ENCODE results near the gene GSG1L2.
A peak's percentile ranks its signal among the peaks of the same experiment; 100 is the strongest.

GSG1L2 gene

DNA sequence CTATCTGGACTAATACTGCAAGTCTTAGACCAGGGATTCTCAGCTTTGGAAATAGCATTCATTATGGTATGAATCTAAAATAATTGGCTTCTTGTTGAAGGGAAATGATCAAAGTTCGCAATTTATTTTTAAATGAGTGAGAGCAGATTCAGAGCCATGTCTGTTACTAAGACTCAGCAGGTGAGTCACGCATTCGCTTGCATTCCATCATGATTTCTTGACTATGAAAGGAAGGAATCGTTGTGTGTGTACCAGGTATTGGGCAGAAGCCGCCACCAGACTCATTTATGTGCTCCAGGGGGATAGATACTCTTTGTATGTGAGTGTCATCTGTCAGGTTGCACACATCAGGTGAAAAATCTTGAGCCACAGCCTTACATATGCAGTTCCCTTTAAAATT, 10.8 kb downstream of the GSG1L2 start:
- Mint-ChIP-seq H3K27ac (no peak overlapping the region), H3K27me3 (no peaks in the 10 kb centered on the region), H3K4me3 (no peak overlapping the region), H3K9me3 (peaks cover 0 to under 1% of the 10 kb centered on the region in 2 donors), H3K4me1 (no peaks in the 10 kb centered on the region)
- DNase-seq = no peak
- no peak for ATAC-seq

DNA sequence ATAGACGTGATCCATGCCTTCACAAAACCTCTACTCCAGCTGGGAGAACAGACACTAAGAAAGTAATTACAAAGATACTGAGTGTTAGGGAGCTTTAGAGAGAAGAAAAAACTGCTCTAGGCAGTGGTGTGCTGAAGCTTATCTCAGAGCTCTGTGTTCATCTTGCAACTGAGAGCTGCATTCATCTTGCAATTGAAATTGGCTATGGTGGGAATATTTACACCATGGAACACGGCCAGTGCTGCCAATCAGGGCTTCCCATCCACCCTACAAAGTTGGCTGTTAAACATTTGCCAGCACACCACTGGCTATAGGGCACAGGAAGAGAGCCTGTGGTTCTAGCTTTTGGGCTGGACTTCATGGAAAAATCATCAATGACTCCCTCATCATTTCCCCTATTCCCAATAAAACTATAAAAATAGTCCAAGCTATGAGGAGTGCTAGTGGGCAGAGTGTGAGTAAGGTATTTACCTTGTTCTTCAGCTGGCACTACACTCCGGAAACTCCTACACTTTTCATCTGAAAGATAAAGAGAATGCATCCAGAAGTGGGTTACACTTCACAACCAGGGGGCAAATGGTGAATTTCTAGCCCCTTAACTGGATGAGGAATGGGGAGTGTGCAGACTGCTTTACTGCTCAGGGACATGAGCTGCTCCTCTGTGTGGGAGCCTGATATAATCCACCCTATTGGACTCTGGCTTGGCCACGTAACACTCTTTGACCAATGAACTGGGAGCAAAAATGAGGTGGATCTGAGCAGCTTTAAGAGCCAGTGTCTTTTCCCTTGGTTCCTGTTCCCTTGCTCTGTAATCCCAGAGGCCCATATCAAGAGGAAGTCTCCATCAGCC, 11.6 kb downstream of the GSG1L2 start:
- Mint-ChIP-seq H3K4me1 (no peaks in the 10 kb centered on the region), H3K4me3 (no peak overlapping the region), H3K27ac (no peak overlapping the region), H3K9me3 (no peaks in the 10 kb centered on the region), H3K27me3 (no peaks in the 10 kb centered on the region)
- ATAC-seq = no peak
- DNase-seq = no peak

DNA sequence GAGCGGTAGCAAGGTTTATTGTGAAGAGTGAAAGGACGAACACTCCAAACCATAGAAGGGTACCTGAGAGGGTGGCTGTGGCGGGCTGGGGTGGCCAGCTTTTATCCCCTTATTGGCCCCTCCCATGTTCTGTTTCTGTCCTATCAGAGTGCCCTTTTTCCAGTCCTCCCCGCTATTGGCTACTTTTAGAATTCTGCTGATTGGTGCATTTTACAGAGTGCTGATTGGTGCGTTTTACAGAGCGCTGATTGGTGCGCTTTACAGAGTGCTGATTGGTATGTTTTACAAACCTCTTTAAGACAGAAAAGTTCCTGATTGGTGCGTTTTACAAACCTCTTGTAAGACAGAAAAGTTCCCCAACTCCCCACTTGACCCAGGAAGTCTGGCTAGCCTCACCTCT, 12.5 kb downstream of the GSG1L2 start:
- ATAC-seq (no peak), DNase-seq (no peak)
- H3K9me3 Mint-ChIP-seq = peaks cover 0 to 8% of the 10 kb centered on the region in 2 donors
- peaks cover 4% of the 10 kb centered on the region for H3K27me3 Mint-ChIP-seq
- no peak overlapping the region for H3K27ac Mint-ChIP-seq
- H3K4me3 Mint-ChIP-seq = no peak overlapping the region
- H3K4me1 Mint-ChIP-seq = no peaks in the 10 kb centered on the region

DNA sequence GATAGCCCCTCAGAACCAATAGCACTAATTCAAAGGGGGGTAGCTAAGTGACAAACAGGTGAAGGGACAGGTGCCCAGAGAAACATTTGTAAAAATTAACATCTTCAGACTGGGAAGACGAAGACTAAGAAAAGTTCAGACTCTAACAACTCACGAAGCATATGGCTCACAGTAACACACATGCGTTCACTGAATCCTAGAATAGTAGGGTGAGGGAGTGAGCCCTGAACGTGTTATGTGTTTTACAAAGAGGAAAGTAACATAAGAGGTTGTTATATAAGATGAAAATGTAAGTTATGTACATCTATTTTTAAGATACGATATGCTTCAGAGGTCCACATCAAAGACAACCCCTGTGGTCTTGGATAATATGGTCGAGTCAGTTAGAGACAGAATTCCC, 15.2 kb downstream of the GSG1L2 start:
- Mint-ChIP-seq H3K4me3 (no peak overlapping the region), H3K4me1 (no peaks in the 10 kb centered on the region), H3K27me3 (peaks cover 23% of the 10 kb centered on the region), H3K9me3 (peaks cover 0 to 13% of the 10 kb centered on the region in 2 donors), H3K27ac (no peak overlapping the region)
- no peak for DNase-seq
- ATAC-seq = no peak

DNA sequence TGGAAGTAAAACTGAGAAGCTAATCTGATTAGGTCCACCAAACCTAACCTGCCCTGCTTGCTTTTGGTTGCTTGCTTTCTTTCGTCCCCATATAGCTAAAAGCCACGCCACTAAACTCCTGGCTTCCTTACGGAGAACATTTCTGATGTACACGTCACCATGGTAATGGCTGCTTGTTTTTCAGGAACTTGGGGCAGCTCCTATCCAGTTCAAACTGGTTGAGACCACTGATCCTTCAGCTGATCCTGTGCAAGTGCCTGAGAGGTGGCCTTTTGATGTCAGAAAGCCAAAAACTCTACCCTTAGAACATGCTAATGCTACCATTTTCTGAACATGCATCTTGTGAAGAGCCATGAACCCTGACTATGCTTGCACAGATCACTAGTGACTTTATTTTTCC, 16.1 kb downstream of the GSG1L2 start:
- Mint-ChIP-seq H3K4me3 (no peak overlapping the region), H3K27ac (no peak overlapping the region), H3K27me3 (peaks cover 25% of the 10 kb centered on the region), H3K4me1 (no peaks in the 10 kb centered on the region), H3K9me3 (peaks cover 0 to 13% of the 10 kb centered on the region in 2 donors)
- no peak for ATAC-seq
- no peak for DNase-seq

DNA sequence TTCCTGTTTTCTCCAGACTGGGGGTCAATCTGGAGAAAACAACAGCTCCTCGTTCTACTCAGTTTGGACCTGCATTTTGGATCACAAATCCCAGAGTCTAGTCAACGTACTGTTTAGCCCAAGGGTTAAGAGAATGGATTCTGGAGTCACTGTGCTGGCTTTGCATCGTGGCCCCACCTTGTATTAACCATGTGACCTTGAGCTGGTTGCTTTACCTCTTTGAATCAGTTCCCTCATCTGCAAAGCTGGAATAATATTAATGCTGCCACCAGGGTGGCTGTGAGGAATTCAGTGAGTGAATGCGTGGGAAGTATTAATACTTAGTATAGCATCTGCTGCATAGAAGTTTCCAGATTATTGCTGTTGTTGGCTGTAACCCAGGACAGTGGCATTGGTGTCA, 19.2 kb downstream of the GSG1L2 start:
- DNase-seq = no peak
- Mint-ChIP-seq H3K4me3 (no peak overlapping the region), H3K27me3 (peaks cover 40% of the 10 kb centered on the region), H3K4me1 (no peaks in the 10 kb centered on the region), H3K9me3 (peaks cover 0 to 13% of the 10 kb centered on the region in 2 donors), H3K27ac (no peak overlapping the region)
- no peak for ATAC-seq

DNA sequence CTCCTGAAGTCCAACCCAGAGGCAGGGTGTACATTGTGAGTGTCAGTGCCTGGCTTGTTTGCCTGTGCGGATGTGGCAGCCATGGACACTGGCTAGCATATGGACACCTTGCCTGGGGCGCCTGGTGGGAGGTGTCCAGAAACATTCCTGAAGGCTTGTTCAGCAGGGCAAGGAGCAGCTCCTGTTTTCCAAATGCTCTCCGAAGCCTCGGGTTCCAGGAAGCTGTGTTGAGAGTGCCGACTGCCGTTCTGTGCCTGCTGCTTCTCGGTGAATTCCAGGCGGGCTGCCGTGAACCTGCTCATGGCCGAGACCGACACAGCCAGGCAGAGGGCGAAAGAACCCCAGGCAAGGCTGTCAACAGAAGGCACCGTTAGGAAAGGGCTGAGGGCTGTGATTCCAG, 19.6 kb downstream of the GSG1L2 start:
- Mint-ChIP-seq H3K4me1 (no peaks in the 10 kb centered on the region), H3K9me3 (peaks cover 0 to 13% of the 10 kb centered on the region in 2 donors), H3K4me3 (no peak overlapping the region), H3K27me3 (peaks cover 44% of the 10 kb centered on the region), H3K27ac (no peak overlapping the region)
- ATAC-seq (no peak), DNase-seq (no peak)

DNA sequence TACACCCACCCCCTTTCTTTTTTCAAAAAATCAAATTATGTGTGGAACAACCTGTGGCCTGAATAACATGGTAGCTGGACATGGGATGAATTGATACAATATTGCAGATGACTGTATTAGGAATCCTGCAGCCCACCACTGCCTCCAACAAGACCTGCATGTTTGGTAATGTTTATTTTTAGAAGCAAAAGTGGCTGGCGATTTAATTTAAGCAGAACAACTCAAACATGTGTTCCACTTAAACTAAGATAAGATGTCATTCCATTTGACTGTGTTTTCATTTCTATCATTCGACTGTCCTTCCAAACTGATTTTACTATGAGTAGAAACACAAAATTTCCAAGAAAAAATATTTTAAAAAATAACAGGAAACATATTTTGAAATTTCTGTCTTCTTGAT, 20.4 kb downstream of the GSG1L2 start:
- peaks cover 44% of the 10 kb centered on the region for H3K27me3 Mint-ChIP-seq
- no peak for ATAC-seq
- no peak overlapping the region for H3K4me3 Mint-ChIP-seq
- no peak overlapping the region for H3K27ac Mint-ChIP-seq
- H3K4me1 Mint-ChIP-seq = no peaks in the 10 kb centered on the region
- no peak for DNase-seq
- H3K9me3 Mint-ChIP-seq = peaks cover 0 to 13% of the 10 kb centered on the region in 2 donors

DNA sequence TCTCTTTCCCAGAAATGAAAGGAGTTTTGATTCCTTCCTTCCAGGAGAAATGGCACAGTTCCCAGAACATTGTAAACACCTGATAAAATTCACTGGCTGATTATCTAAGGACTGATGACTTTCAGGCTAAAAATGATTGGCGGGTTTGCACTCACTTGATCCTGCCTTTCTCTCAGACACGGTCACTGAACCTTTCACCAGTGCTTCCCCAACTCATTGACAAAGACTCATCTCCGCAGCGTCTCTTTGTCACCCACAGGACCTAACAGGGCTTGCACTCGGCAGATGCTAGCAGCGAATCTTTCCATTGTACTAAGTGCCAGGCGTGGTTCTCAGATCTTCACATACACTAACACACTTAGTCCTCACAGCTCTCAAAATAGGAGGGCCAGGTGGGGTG, 23.2 kb downstream of the GSG1L2 start:
- Mint-ChIP-seq H3K4me1 (no peaks in the 10 kb centered on the region), H3K27me3 (peaks cover 33% of the 10 kb centered on the region), H3K4me3 (no peak overlapping the region), H3K27ac (no peak overlapping the region), H3K9me3 (no peaks in the 10 kb centered on the region)
- DNase-seq (no peak), ATAC-seq (no peak)

DNA sequence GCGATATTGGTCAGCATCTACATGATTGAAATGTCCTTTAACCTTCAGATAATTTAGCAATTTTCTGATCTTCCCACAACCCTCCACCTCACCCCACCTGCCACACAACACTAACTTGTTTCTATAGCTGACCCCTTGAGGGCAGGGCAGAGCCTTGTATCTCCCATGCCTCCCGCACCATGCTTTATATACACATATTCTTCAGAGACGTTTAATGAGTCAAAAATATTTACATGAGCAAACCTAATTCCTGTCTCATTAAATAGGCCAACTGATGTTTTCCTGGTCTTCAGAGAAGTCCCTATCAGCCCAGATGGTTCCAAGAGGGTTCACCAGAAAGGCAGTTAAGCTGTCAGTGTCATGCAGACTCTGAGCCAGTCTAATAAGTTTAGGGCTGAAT, 23.9 kb downstream of the GSG1L2 start:
- ATAC-seq = no peak
- Mint-ChIP-seq H3K4me3 (no peak overlapping the region), H3K27me3 (peaks cover 28% of the 10 kb centered on the region), H3K4me1 (no peaks in the 10 kb centered on the region), H3K9me3 (no peaks in the 10 kb centered on the region), H3K27ac (peak overlapping the region in 1 of 2 donors; percentile 48)
- no peak for DNase-seq

DNA sequence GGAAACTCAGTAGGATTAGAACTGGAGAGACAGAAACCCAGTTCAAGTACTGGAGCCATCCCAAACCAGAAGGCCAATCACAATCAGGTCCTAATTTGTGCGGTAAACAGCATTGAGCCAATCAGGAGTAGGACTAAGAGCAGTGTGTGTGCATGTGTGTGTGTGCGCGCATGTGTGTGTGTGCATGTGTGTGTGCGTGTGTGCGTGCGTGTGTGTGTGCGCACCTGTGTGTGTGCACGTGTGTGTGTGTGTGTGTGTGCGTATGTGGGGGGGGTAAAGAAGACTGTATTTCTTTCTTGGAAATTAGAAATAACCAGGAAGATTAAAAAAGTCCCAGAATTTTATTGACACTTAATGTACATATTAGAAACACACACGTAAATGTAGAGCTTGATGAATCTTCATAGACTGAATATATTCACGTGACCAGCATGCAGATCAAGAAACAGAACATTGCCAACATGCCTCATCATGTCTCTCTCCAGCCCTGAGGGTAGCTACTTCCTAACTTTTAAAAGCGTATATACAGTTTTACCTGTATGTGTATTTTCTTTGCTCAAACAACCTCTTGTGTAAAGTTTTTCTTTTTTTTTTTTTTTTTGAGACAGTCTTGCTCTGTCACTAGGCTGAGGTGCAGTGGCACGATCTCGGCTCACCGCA, 29.6 kb downstream of the GSG1L2 start:
- Mint-ChIP-seq H3K4me3 (no peak overlapping the region), H3K27ac (peak overlapping the region in 1 of 2 donors; percentile 65), H3K4me1 (no peaks in the 10 kb centered on the region), H3K27me3 (peaks cover 1% of the 10 kb centered on the region), H3K9me3 (no peaks in the 10 kb centered on the region)
- no peak for ATAC-seq
- DNase-seq = no peak

DNA sequence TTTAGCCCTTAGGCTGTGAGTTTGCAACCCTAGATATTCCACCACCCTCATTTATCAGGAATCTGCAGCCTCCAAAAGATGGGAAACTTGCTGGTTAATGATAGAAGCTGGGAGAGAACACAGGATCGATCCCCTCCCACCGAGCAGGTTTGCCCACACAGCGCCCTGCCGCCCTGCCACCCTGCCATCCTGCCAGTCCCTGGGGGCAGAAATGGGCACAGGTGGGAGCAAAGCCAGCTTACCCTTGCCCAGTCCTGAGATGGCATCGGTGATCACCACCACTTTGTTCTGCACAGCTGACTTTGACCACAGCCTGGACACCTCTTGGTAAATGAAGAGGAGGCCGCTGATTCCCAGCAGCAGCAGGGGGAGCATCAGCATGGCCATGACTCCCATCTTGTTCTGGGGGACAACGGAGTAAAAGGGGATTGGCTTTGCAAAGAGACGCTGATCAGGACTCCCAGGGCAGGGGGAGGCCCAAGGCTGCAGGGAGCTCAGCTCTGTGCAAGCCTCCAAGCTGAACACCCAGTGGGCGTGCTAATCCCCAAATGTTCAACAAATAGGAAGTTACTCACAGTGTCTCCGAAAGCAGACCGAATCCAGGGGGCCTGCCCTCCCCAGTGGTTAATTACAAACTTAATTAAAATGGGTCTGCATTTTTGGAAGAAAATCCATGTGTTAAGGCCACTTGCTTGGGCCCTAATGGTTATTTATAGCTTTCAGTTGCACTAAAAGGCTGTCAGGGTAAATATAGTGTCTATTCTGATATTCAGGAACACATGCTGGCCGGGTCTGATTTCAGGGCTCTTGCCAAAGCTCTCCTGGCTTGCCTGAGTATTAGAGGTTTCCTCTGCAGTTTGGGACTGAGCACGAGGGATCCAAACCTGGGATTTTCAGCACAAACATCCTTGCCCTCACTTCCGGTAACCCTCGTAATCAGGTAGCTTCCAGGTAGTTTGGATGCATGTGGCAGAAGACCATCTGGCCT, 30.7 kb downstream of the GSG1L2 start, which contains the start of gene DHRS7C:
Gene DHRS7C (minus strand): TSS at position 704 of the 988 bp plus-strand sequence. CDS start 308 bp downstream, at position 396.
- H3K27ac Mint-ChIP-seq = no peak within 1 kb of the TSS
- no peaks in the 10 kb centered on the region for H3K9me3 Mint-ChIP-seq
- ATAC-seq (no peak), DNase-seq (no peak)
- no peaks in the 10 kb centered on the region for H3K4me1 Mint-ChIP-seq
- no peaks in the 10 kb centered on the region for H3K27me3 Mint-ChIP-seq
- H3K4me3 Mint-ChIP-seq = no peak within 1 kb of the TSS

DNA sequence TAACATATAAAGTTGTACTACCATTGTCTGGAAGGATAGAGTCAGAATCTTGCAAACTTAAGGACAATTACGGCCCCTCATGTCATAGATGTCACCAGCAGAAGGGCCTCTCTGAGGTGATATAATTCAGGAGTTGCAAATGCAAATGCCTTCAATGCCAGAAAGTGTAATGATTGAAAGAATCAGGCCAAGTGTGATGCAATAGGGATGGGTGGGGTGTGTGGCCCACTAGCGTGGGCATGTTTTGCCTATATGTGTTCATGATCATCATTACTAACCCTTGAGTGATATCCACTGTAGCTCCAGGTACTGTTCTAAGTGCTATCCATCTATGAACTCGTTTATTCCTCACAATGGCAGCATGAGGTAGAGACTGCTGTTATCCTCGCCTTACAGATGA, 31.6 kb downstream of the GSG1L2 start:
- Mint-ChIP-seq H3K4me3 (no peak overlapping the region), H3K9me3 (no peaks in the 10 kb centered on the region), H3K4me1 (no peaks in the 10 kb centered on the region), H3K27ac (no peak overlapping the region), H3K27me3 (no peaks in the 10 kb centered on the region)
- no peak for DNase-seq
- ATAC-seq = no peak

DNA sequence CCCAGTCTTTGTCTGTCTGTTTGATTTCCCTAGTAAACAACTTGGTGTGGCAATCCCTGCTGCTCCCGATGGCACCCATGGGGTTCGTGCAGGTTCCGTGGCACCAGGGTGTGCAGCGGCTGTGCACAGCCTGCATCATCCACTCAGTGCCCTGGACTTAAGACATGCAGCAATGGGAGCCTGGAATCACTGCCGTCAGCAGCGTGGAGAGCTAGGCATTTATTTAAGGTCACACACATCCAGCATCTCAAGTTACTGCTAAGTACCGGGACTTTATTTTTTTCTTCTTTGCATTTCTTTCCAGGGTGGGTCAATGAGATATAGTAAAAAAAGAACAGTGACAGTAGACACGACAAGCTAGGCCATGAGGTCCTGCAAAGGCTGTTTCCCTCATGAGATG, 33.3 kb downstream of the GSG1L2 start:
- no peaks in the 10 kb centered on the region for H3K4me1 Mint-ChIP-seq
- no peak overlapping the region for H3K27ac Mint-ChIP-seq
- DNase-seq = no peak
- H3K27me3 Mint-ChIP-seq = no peaks in the 10 kb centered on the region
- ATAC-seq = no peak
- H3K4me3 Mint-ChIP-seq = no peak overlapping the region
- no peaks in the 10 kb centered on the region for H3K9me3 Mint-ChIP-seq

DNA sequence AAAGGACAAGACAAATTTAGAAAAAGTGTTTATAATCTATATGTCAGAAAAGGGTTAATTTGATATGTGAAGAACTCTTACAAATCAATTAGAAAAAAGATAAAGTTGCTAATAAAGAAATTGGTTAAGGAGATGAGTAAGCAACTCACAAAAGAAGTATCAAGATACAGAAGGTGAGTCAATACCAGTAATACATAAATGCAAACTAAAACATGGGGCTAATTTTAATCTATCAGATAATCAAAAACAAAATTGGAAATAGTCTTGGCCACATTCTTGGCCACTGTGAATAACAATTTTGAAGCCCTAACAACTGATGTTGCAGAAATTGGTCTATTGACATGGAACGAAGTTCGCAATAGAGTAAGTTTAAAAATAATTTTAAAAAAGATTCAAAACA, 37.3 kb downstream of the GSG1L2 start:
- DNase-seq (no peak), ATAC-seq (no peak)
- Mint-ChIP-seq H3K9me3 (no peaks in the 10 kb centered on the region), H3K27me3 (peaks cover 15% of the 10 kb centered on the region), H3K27ac (no peak overlapping the region), H3K4me1 (no peaks in the 10 kb centered on the region), H3K4me3 (no peak overlapping the region)

Data from stimulated activated naive CD8-positive, alpha-beta T cell treated with anti-CD3 and anti-CD28 coated beads, Interleukin-15, amount 100 ng/mL, for 72 hours (primary cell).